Stomach (tissue), 9 donors: ENCODE results near the gene PLEKHM1. TPM values are rescaled to one million over a fixed set of nuclear protein-coding genes. Genes with fewer than 3 reads are reported as not detected.

Experiments used
- DNase-seq, 2 donors: peaks; one replicate each; pipeline versions ENCODE4 v3.0.0 to v3.0.0-alpha.2; 2013 to 2019
- H3K27ac ChIP-seq, 5 donors: fragments of 200-600 bp in 4 of 5; sonication (generic) in 4 of 5; one replicate each; pipeline ENCODE4 v1.5.1; 2013 to 2019; ENCODE audit warnings: mild to moderate bottlenecking in 1 of 5, moderate library complexity in 1 of 5
- H3K27me3 ChIP-seq, 3 donors: fragments of 200-600 bp; sonication (generic); one replicate each; pipeline ENCODE4 v1.5.1; 2017 to 2019; ENCODE audit warnings: mixed run types in 1 of 3
- H3K36me3 ChIP-seq, 4 donors: fragments of 200-600 bp; sonication (generic); 1 replicate in 3 of 4; 2 replicates in 1 of 4; pipeline ENCODE4 v1.5.1; 2016 to 2019
- H3K4me1 ChIP-seq, 4 donors: fragments of 200-600 bp; sonication (generic); one replicate each; pipeline ENCODE4 v1.5.1; 2016 to 2019
- H3K4me3 ChIP-seq, 4 donors: fragments of 200-600 bp; sonication (generic) in 3 of 4; one replicate each; pipeline ENCODE4 v1.5.1; 2016 to 2019; ENCODE audit warnings: mild to moderate bottlenecking in 1 of 4
- H3K9me3 ChIP-seq, 4 donors: fragments of 200-600 bp; sonication (generic); one replicate each; pipeline ENCODE4 v1.5.1; 2016 to 2019
- CTCF ChIP-seq, 7 experiments: fragments of 450-650 bp in 4 of 7; fragments of 200-600 bp in 3 of 7; sonication (generic) in 3 of 7; IDR thresholded peaks; one replicate each; pipeline ENCODE4 v1.5.1; 2016 to 2019; ENCODE audit warnings: antibody characterized with exemption in 7 of 7, control low read depth in 2 of 7, mild to moderate bottlenecking in 1 of 7
- EP300 ChIP-seq: sonication (generic); formaldehyde crosslinking; IDR thresholded peaks from one replicate; pipeline ENCODE4 v1.6.1; 2017; ENCODE audit warnings: antibody characterized with exemption
- POLR2A ChIP-seq, 4 donors: fragments of 450-650 bp; IDR thresholded peaks; one replicate each; pipeline ENCODE4 v1.6.1; 2016; ENCODE audit warnings: antibody characterized with exemption in 4 of 4, control low read depth in 2 of 4, mild to moderate bottlenecking in 1 of 4, moderate library complexity in 1 of 4
- POLR2AphosphoS5 ChIP-seq, 3 donors: sonication (generic); formaldehyde crosslinking; IDR thresholded peaks; one replicate each; pipeline ENCODE4 v1.6.1; 2016; ENCODE audit warnings: antibody characterized with exemption in 3 of 3
- WGBS, 5 donors: extraction: QIAGEN DNeasy Blood & Tissue Kit in 3 of 5; methylation state at CpG; one replicate each; pipeline versions ENCODE4 v1.1.5 to v1.1.7; 2013 to 2018; 5-methylcytosine and 5-hydroxymethylcytosine counted together
- intact Hi-C: fragments of 100-400 bp; cut with DNase I; formaldehyde crosslinking; loops from one replicate; pipeline ENCODE4 v1.15.1; 2023; ENCODE audit warnings: low total_unique reads
- polyA plus RNA-seq, 3 donors: library from polyadenylated mRNA; stranded (reverse); fragments of 200-250 nt; gene quantifications; one replicate each; pipeline ENCODE4 v1.2.3, GENCODE V29; 2013
- total RNA-seq, 5 donors: library from RNA; depleted of rRNA; stranded (reverse); fragments of >200 nt; gene quantifications; one replicate each; pipeline versions ENCODE4 v1.1.0 to v1.2.3, GENCODE V29; 2014 to 2016
- donor health status: healthy with polysubstance abuse.
- donor health status: Bipolar disorder and iron deficiency.
- donor health status: healthy.

The PLEKHM1 gene
- total and polyA plus RNA-seq, 8 donors: 10.4 to 63.0 (median 22.7) TPM

- WGBS, 5 donors: 52 to 57% (median 56%) methylated on average over 11 of the region's 11 CpGs
- Histone ChIP-seq H3K4me3 (peak overlapping the region; percentile 23 to 48 (median 44)), H3K4me1 (peaks cover 5 to 84% (median 59%) of the 10 kb centered on the region in 4 donors), H3K27me3 (no peaks in the 10 kb centered on the region), H3K36me3 (peaks cover 9 to 23% (median 21%) of the 10 kb centered on the region in 4 donors), H3K27ac (peak overlapping the region in 3 of 5 donors; percentile 66 to 85 (median 81)), H3K9me3 (no peaks in the 10 kb centered on the region)
- DNase-seq: peak in 1 of 2 donors; percentile 12
- TF ChIP-seq CTCF (IDR thresholded peaks at IDR 0.05): no peak
- no peak for TF ChIP-seq POLR2AphosphoS5 (IDR thresholded peaks at IDR 0.05)
- no peak for TF ChIP-seq EP300
- TF ChIP-seq POLR2A (IDR thresholded peaks at IDR 0.05): no peak
- intact Hi-C loops: no loop called here
These were observed 81.7 kb downstream of the PLEKHM1 start for GRCh38 chr17:45408611-45409421.

DNA sequence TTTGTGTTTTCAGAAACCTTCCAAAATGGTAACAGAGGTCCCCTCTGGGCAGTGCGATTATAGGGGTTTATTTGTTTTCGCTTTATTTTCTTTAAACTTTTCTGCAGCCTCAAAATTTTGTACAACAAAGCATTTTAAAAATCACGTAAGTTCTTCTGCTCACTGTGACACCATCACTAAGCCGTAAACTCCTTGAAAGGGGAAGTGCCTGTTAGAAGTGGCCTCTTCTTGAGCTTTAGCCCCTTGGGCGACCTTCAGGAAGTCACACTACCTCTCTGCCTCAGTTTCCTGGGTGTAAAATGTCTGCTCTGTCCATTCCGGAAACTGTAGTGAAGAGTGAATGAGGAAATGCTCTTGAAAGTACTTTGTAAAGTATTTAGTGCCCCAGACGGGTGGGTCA lies 84.4 kb downstream of the PLEKHM1 start:
- peaks cover 0 to 59% (median 44%) of the 10 kb centered on the region in 4 donors for H3K4me1 ChIP-seq
- DNase-seq: no peak
- H3K27me3 ChIP-seq: no peaks in the 10 kb centered on the region
- intact Hi-C loops: no loop called here
- peak overlapping the region in 1 of 5 donors; percentile 40 for H3K27ac ChIP-seq
- H3K36me3 ChIP-seq: peaks cover 14 to 51% (median 48%) of the 10 kb centered on the region in 4 donors
- H3K9me3 ChIP-seq: no peaks in the 10 kb centered on the region
- WGBS, 5 donors: 80 to 90% (median 84%) methylated on average over 7 of the region's 7 CpGs
- TF ChIP-seq POLR2A (IDR thresholded peaks at IDR 0.05) (no peak), EP300 (no peak), CTCF (IDR thresholded peaks at IDR 0.05) (no peak), POLR2AphosphoS5 (IDR thresholded peaks at IDR 0.05) (no peak)
- peak overlapping the region in 1 of 4 donors; percentile 20 for H3K4me3 ChIP-seq

DNA sequence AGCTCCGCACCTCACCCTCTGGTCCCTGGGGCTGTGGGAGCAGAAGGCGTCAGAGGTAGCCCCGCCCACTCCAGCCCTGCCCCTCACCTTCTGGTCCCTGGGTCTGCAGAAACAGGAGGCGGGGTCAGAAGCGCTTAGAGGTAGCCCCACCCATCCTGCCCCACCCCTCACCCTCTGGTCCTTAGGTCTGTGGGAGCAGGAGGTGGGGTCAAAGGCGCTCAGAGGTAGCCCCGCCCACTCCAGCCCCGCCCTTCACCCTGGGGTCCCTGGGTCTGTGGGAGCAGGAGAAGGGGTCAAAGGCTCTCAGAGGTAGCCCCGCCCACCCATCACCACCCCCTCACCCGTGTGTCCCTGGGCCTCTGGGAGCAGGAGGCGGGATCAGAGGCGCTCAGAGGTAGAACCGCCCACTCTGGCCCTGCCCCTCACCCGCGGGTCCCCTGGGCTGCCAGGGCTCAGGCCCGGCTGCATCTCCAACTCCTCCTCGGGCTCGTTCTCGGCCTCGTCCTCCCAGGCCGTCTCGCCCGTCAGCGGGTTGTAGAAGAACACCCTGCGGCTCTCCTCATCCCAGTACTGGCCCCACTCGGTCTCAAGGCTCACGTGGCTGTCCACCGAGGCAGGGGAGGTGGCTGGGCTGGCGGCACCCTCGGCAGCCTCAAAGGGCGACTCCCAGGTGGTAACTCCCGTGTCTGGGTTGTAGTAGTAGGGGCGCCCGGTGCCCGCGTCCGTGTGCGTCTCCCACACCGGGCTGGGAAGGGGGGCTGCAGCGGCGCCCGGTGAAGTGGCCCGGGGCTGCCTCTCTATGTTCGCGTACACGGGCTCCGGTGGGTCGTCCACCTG lies 85.1 kb downstream of the PLEKHM1 start:
- 53 to 75% (median 68%) methylated on average over 31 to 48 of the region's 48 CpGs for WGBS, 5 donors
- no peak overlapping the region for H3K27ac ChIP-seq
- peak in 1 of 2 donors; percentile 81 for DNase-seq
- H3K4me1 ChIP-seq: peaks cover 0 to 52% (median 39%) of the 10 kb centered on the region in 4 donors
- H3K9me3 ChIP-seq: no peaks in the 10 kb centered on the region
- peaks cover 14 to 57% (median 54%) of the 10 kb centered on the region in 4 donors for H3K36me3 ChIP-seq
- TF ChIP-seq POLR2A (IDR thresholded peaks at IDR 0.05): no peak
- peak overlapping the region; percentile 3 to 20 (median 17) for H3K4me3 ChIP-seq
- intact Hi-C loops: no loop called here
- no peaks in the 10 kb centered on the region for H3K27me3 ChIP-seq

GRCh38 chr17:45404870-45405249 lies 85.7 kb downstream of the PLEKHM1 start:
- H3K9me3 ChIP-seq: no peaks in the 10 kb centered on the region
- 69 to 82% (median 79%) methylated on average over 13 to 14 of the region's 14 CpGs for WGBS, 5 donors
- no peak for DNase-seq
- H3K36me3 ChIP-seq: peaks cover 14 to 63% (median 60%) of the 10 kb centered on the region in 4 donors
- H3K27me3 ChIP-seq: no peaks in the 10 kb centered on the region
- H3K4me3 ChIP-seq: no peak overlapping the region
- intact Hi-C loops: no loop called here
- TF ChIP-seq POLR2AphosphoS5 (IDR thresholded peaks at IDR 0.05) (no peak), CTCF (IDR thresholded peaks at IDR 0.05) (no peak), EP300 (no peak), POLR2A (IDR thresholded peaks at IDR 0.05) (no peak)
- peaks cover 0 to 49% (median 34%) of the 10 kb centered on the region in 4 donors for H3K4me1 ChIP-seq
- no peak overlapping the region for H3K27ac ChIP-seq
